PFSK-1 (cell line): ENCODE measurements around the gene TAF4.

Experiments used
- FOXP2 ChIP-seq: optimal IDR thresholded peaks from 2 replicates; pipeline ENCODE3; 2011; ENCODE audit warnings: borderline replicate concordance, control low read depth, inconsistent platforms; ENCODE audit not compliant: insufficient read depth; ENCODE audit errors: extremely low read length, extremely low read depth
- POLR2AphosphoS5 ChIP-seq: IDR thresholded peaks from 2 replicates; pipeline ENCODE4 v1.6.1; 2012; ENCODE audit warnings: low read depth, mild to moderate bottlenecking, control low read depth, low read length, moderate library complexity
- SIN3A ChIP-seq: IDR thresholded peaks from 2 replicates; pipeline ENCODE4 v1.6.1; 2012; ENCODE audit warnings: mild to moderate bottlenecking, low read length, moderate library complexity, borderline replicate concordance; ENCODE audit not compliant: insufficient read depth
- TAF1 ChIP-seq: IDR thresholded peaks from 2 replicates; pipeline ENCODE4 v1.6.1; 2012; ENCODE audit warnings: low read length, control low read depth, borderline replicate concordance; ENCODE audit not compliant: insufficient read depth
- TF ChIP-seq, protein P1 (sequence below), 2 experiments: IDR thresholded peaks; 2 replicates each; pipeline versions ENCODE4 v1.6.1 to v1.8.0; 2011 to 2012; ENCODE audit warnings: low read depth in 2 of 2, low read length in 2 of 2, control low read depth in 1 of 2, inconsistent platforms in 1 of 2, mild to moderate bottlenecking in 1 of 2, moderate library complexity in 1 of 2; ENCODE audit not compliant: insufficient read depth in 1 of 2

The TAF4 gene

GRCh38 chr20:61963149-61963548 is 102.5 kb downstream of the TAF4 start:
- no peak for TF ChIP-seq POLR2AphosphoS5
- TF ChIP-seq, protein P1, sequence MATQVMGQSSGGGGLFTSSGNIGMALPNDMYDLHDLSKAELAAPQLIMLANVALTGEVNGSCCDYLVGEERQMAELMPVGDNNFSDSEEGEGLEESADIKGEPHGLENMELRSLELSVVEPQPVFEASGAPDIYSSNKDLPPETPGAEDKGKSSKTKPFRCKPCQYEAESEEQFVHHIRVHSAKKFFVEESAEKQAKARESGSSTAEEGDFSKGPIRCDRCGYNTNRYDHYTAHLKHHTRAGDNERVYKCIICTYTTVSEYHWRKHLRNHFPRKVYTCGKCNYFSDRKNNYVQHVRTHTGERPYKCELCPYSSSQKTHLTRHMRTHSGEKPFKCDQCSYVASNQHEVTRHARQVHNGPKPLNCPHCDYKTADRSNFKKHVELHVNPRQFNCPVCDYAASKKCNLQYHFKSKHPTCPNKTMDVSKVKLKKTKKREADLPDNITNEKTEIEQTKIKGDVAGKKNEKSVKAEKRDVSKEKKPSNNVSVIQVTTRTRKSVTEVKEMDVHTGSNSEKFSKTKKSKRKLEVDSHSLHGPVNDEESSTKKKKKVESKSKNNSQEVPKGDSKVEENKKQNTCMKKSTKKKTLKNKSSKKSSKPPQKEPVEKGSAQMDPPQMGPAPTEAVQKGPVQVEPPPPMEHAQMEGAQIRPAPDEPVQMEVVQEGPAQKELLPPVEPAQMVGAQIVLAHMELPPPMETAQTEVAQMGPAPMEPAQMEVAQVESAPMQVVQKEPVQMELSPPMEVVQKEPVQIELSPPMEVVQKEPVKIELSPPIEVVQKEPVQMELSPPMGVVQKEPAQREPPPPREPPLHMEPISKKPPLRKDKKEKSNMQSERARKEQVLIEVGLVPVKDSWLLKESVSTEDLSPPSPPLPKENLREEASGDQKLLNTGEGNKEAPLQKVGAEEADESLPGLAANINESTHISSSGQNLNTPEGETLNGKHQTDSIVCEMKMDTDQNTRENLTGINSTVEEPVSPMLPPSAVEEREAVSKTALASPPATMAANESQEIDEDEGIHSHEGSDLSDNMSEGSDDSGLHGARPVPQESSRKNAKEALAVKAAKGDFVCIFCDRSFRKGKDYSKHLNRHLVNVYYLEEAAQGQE (IDR thresholded peaks at IDR 0.05; ENCODE audit: insufficient read depth in 1 of 2, low read depth in 2 of 2, low read length in 2 of 2) = no peak
- no peak for TF ChIP-seq SIN3A
- no peak for TF ChIP-seq TAF1
- TF ChIP-seq FOXP2 = no peak

DNA sequence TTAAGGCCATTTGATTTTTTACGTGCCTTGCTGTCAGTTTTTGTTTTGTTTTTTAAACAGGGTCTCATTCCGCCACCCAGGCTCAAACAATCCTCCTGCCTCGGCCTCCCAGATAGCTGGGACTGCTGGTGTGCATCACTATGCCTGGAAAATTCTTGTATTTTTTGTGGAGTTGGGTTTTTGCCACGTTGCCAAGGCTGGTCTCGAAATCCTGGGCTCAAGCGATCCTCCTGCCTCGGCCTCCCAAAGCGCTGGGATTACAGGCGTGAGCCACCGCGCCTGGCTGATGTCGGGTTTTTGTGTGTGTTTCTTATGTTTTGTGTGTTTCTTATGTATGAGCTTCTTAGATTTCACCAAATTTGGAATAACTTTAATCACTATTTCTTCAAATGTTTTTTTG is 104.8 kb downstream of the TAF4 start:
- no peak for TF ChIP-seq TAF1
- no peak for TF ChIP-seq SIN3A
- TF ChIP-seq POLR2AphosphoS5 = no peak
- TF ChIP-seq, protein P1 (IDR thresholded peaks at IDR 0.05; ENCODE audit: insufficient read depth in 1 of 2, low read depth in 2 of 2, low read length in 2 of 2) = no peak
- TF ChIP-seq FOXP2 = no peak

GRCh38 chr20:61958773-61959700 is 106.6 kb downstream of the TAF4 start:
- TF ChIP-seq TAF1 = no peak
- no peak for TF ChIP-seq SIN3A
- TF ChIP-seq, protein P1 (IDR thresholded peaks at IDR 0.05; ENCODE audit: insufficient read depth in 1 of 2, low read depth in 2 of 2, low read length in 2 of 2) = no peak
- TF ChIP-seq FOXP2 = no peak
- no peak for TF ChIP-seq POLR2AphosphoS5

GRCh38 chr20:61957961-61958715 is 107.5 kb downstream of the TAF4 start:
- TF ChIP-seq FOXP2 = no peak
- no peak for TF ChIP-seq TAF1
- no peak for TF ChIP-seq POLR2AphosphoS5
- TF ChIP-seq, protein P1 (IDR thresholded peaks at IDR 0.05; ENCODE audit: insufficient read depth in 1 of 2, low read depth in 2 of 2, low read length in 2 of 2) = no peak
- TF ChIP-seq SIN3A = no peak
